ENCODE data around the gene INHBB.

- TF ChIP-seq NFRKB (IDR thresholded peaks at IDR 0.05) (no peak), L3MBTL2 (conservative IDR thresholded peaks at IDR 0.05) (no peak), ELF4 (IDR thresholded peaks at IDR 0.05) (no peak), SP1 (IDR thresholded peaks at IDR 0.05) (no peak), LEF1 (IDR thresholded peaks at IDR 0.05; ENCODE audit: borderline replicate concordance) (no peak), FOXA1 (IDR thresholded peaks at IDR 0.05) (no peak)
These were observed 37.7 kb upstream of the INHBB start for GRCh38 chr2:120308038-120308910.
